HCT116 (cell line): ENCODE results near the gene THRB. TPM values are rescaled to one million over a fixed set of nuclear protein-coding genes. Genes with fewer than 3 reads are reported as not detected.

Experiments
- ATAC-seq: fragments of 200-7000 bp; cut with Tn5 transposase; 2 replicates; pipeline ENCODE4 v1.9.1; 2020; ENCODE audit warnings: mild to moderate bottlenecking, moderate library complexity
- BruUV-seq: library from RNA; stranded (reverse); fragments of 400-500 nt; replicated peaks from 2 replicates; lab custom pipeline; 2021; lab: Mats Ljungman, UMichigan
- CTCF ChIA-PET: fragments of 300-600 bp; sonication (Branson Sonifier 250); formaldehyde crosslinking; loops from one replicate; lab custom pipeline; 2021; ENCODE audit warnings: antibody characterized with exemption; lab: Charles Lee
- POLR2A ChIA-PET: fragments of 300-600, 350-600 bp; sonication (Branson Sonifier 250); formaldehyde crosslinking; loops from one replicate; lab custom pipeline; 2021; ENCODE audit warnings: antibody characterized with exemption; lab: Charles Lee
- RAD21 ChIA-PET, 2 experiments: fragments of 300-600 bp; sonication (Branson Sonifier 250); formaldehyde crosslinking; loops; one replicate each; lab custom pipeline; 2023; ENCODE audit warnings: low total read pairs in 2 of 2; ENCODE audit not compliant: uncharacterized antibody in 2 of 2, unreplicated experiment in 2 of 2, low non-redundant PET in 1 of 2; lab: Charles Lee
- DNase-seq: peaks from one replicate; pipeline ENCODE4 v3.0.0-alpha.2; 2010; ENCODE audit warnings: low read depth, low spot score
- H2AFZ ChIP-seq: fragments of 200-600 bp; shearing (Covaris generic), sonication (generic); 2 replicates; pipeline ENCODE4 v1.6.1; 2017; ENCODE audit warnings: low read depth, mixed run types, mixed read lengths, antibody characterized with exemption, low read length; ENCODE audit not compliant: poor library complexity, severe bottlenecking
- H3K27ac ChIP-seq: 2 replicates; pipeline ENCODE4 v1.5.1; 2012; ENCODE audit warnings: low read depth, low read length
- H3K27me3 ChIP-seq: fragments of 200-600 bp; sonication (generic); 2 replicates; pipeline ENCODE4 v1.6.1; 2016; ENCODE audit warnings: mixed run types, low read length, mixed read lengths; ENCODE audit not compliant: insufficient read depth
- H3K36me3 ChIP-seq, 2 experiments: fragments of 200-500 bp in 1 of 2; fragments of 200-600 bp in 1 of 2; sonication (Bioruptor generic) in 1 of 2; sonication (generic) in 1 of 2; 2 replicates each; pipeline versions ENCODE4 v1.5.1 to v1.6.1; 2014 to 2016; ENCODE audit warnings: low read length in 2 of 2, inconsistent platforms in 1 of 2, mixed read lengths in 1 of 2, mixed run types in 1 of 2; ENCODE audit not compliant: insufficient read depth in 2 of 2, control insufficient read depth in 1 of 2
- H3K4me1 ChIP-seq, 2 experiments: fragments of 200-600 bp in 1 of 2; sonication (generic) in 1 of 2; 2 replicates each; pipeline versions ENCODE4 v1.5.1 to v1.6.1; 2012 to 2017; ENCODE audit warnings: low read length in 2 of 2, inconsistent platforms in 1 of 2, mild to moderate bottlenecking in 1 of 2, mixed read lengths in 1 of 2, mixed run types in 1 of 2, moderate library complexity in 1 of 2; ENCODE audit not compliant: insufficient read depth in 2 of 2, control insufficient read depth in 1 of 2
- H3K4me2 ChIP-seq: fragments of 200-600 bp; sonication (generic); 2 replicates; pipeline ENCODE4 v1.6.1; 2017; ENCODE audit warnings: mixed run types, low read length, mixed read lengths
- H3K4me3 ChIP-seq, 2 experiments: fragments of 200-600 bp in 1 of 2; sonication (generic) in 1 of 2; replicated peaks in 1 of 2; 2 replicates each; pipeline ENCODE4 v1.5.1; 2011 to 2016; ENCODE audit warnings: low read length in 2 of 2, control low read depth in 1 of 2, low read depth in 1 of 2, mild to moderate bottlenecking in 1 of 2, mixed read lengths in 1 of 2, mixed run types in 1 of 2
- H3K79me2 ChIP-seq: fragments of 200-600 bp; sonication (generic); 2 replicates; pipeline ENCODE4 v1.6.1; 2017; ENCODE audit warnings: mild to moderate bottlenecking, mixed run types, low read length, moderate library complexity, mixed read lengths; ENCODE audit not compliant: insufficient read depth
- H3K9ac ChIP-seq: fragments of 200-600 bp; sonication (generic); 2 replicates; pipeline ENCODE4 v1.6.1; 2016; ENCODE audit warnings: low read length, mixed read lengths
- H3K9me2 ChIP-seq: fragments of 200-600 bp; sonication (generic), shearing (Covaris generic); 2 replicates; pipeline ENCODE4 v1.6.1; 2017; ENCODE audit warnings: mixed run types, mild to moderate bottlenecking, moderate library complexity; ENCODE audit not compliant: insufficient read depth
- H3K9me3 ChIP-seq, 2 experiments: fragments of 200-500 bp in 1 of 2; fragments of 200-600 bp in 1 of 2; sonication (Bioruptor generic) in 1 of 2; sonication (generic) in 1 of 2; 2 replicates each; pipeline ENCODE4 v1.6.1; 2014 to 2017; ENCODE audit warnings: low read length in 2 of 2, mixed read lengths in 2 of 2, inconsistent platforms in 1 of 2, low read depth in 1 of 2, mild to moderate bottlenecking in 1 of 2, mixed run types in 1 of 2, moderate library complexity in 1 of 2; ENCODE audit not compliant: control insufficient read depth in 1 of 2, insufficient read depth in 1 of 2
- H4K20me1 ChIP-seq: fragments of 200-600 bp; sonication (generic), shearing (Covaris generic); 2 replicates; pipeline ENCODE4 v1.6.1; 2017; ENCODE audit warnings: mixed run types, mild to moderate bottlenecking, moderate library complexity; ENCODE audit not compliant: insufficient read depth
- CBX3 ChIP-seq: IDR thresholded peaks from 2 replicates; pipeline ENCODE4 v1.6.1; 2012; ENCODE audit warnings: low read depth
- EGR1 ChIP-seq: IDR thresholded peaks from 2 replicates; pipeline ENCODE4 v1.6.1; 2012; ENCODE audit warnings: low read depth
- ELF1 ChIP-seq: IDR thresholded peaks from 2 replicates; pipeline ENCODE4 v1.6.1; 2012; ENCODE audit warnings: low read depth, borderline replicate concordance
- EZH2 ChIP-seq: fragments of 200-600 bp; sonication (generic); IDR thresholded peaks from 2 replicates; pipeline ENCODE4 v1.6.1; 2017; ENCODE audit warnings: antibody characterized with exemption, mixed run types
- EZH2phosphoT487 ChIP-seq: fragments of 200-600 bp; IDR thresholded peaks from 2 replicates; pipeline ENCODE4 v1.6.1; 2018; ENCODE audit warnings: antibody characterized with exemption, borderline replicate concordance
- FOSL1 ChIP-seq: IDR thresholded peaks from 2 replicates; pipeline ENCODE4 v1.6.1; 2012; ENCODE audit warnings: low read depth
- JUND ChIP-seq: IDR thresholded peaks from 2 replicates; pipeline ENCODE4 v1.6.1; 2012
- POLR2A ChIP-seq: IDR thresholded peaks from 2 replicates; pipeline ENCODE4 v1.7.0; 2011; ENCODE audit warnings: borderline replicate concordance; ENCODE audit not compliant: insufficient read depth, insufficient read length; ENCODE audit errors: extremely low read depth
- POLR2AphosphoS5 ChIP-seq: IDR thresholded peaks from 2 replicates; pipeline ENCODE4 v1.6.1; 2011; ENCODE audit warnings: mild to moderate bottlenecking, low read depth, low read length, moderate library complexity
- RAD21 ChIP-seq: IDR thresholded peaks from 2 replicates; pipeline ENCODE4 v1.6.1; 2012; ENCODE audit warnings: low read depth, mild to moderate bottlenecking
- SP1 ChIP-seq: IDR thresholded peaks from 2 replicates; pipeline ENCODE4 v1.6.1; 2012; ENCODE audit warnings: low read depth
- TCF7L2 ChIP-seq: IDR thresholded peaks from 2 replicates; pipeline ENCODE4 v1.7.0; 2011; ENCODE audit warnings: borderline replicate concordance, inconsistent platforms; ENCODE audit not compliant: insufficient read depth, insufficient read length; ENCODE audit errors: extremely low read depth
- YY1 ChIP-seq: IDR thresholded peaks from 2 replicates; pipeline ENCODE4 v1.6.1; 2011; ENCODE audit warnings: low read length, low read depth, moderate library complexity, mild to moderate bottlenecking; ENCODE audit not compliant: insufficient replicate concordance; ENCODE audit errors: extremely low read depth
- ZFX ChIP-seq: fragments of 450-650 bp; IDR thresholded peaks from 2 replicates; pipeline ENCODE4 v1.6.1; 2017
- ZNF274 ChIP-seq: fragments of 200-500 bp; sonication (Bioruptor generic); IDR thresholded peaks from 2 replicates; pipeline ENCODE4 v1.6.1; 2014; ENCODE audit warnings: mild to moderate bottlenecking, low read depth, low read length, inconsistent platforms
- intact Hi-C: fragments of 100-400 bp; cut with micrococcal nuclease; formaldehyde crosslinking; loops from 2 replicates; pipeline ENCODE4 v1.10.0; 2022
- total RNA-seq: library from RNA; stranded (reverse); gene quantifications from one replicate; pipeline ENCODE4 v1.2.1, GENCODE V29; 2021; ENCODE audit not compliant: unreplicated experiment
- TF ChIP-seq, protein P1 (sequence below): IDR thresholded peaks from 2 replicates; pipeline ENCODE4 v1.6.1; 2012; ENCODE audit warnings: low read depth
- TF ChIP-seq, protein P2 (sequence below): IDR thresholded peaks from 2 replicates; pipeline ENCODE4 v1.6.1; 2012

The THRB gene
- total RNA-seq, 1 experiment from 2014 or later = 2.5 TPM

DNA sequence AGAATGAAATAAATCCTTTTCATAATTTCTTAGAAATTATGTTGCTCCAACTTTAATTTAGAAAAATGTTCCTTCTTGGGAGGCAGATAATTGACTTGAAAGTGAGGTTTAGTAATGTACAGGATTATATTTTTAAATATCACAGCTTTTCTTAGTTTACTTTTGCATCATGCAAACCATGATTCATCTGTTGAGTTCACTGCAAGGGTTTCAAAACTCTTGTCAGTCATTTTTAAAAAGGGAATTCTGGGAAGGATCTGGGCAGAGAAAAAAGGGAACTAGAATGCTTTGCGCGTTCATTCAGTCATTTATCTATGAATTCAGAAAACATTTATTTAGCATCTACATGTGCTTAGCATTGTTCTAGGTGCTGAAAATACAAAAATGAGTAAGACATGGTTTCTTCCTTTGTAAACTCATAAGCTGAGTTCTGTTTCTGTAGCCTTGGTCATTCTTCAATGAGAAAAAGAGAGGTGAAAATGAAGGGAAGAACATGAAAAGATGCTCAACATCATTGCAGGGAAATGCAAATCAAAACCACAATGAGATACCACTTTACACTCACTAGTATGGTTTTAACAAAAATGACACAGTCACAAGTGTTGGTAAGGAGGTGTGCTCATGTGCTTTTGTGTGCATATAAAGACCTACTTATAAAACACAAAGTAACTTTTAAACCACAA lies 340.5 kb downstream of the THRB start:
- Histone ChIP-seq H4K20me1 (no peaks in the 10 kb centered on the region), H3K79me2 (no peaks in the 10 kb centered on the region), H3K9me2 (0 out of 2 replicates have a peak, but pooled peaks cover 5% of the 10 kb centered on the region), H3K4me1 (peaks cover 3 to 46% of the 10 kb centered on the region in 2 experiments), H3K36me3 (no peaks in the 10 kb centered on the region), H3K4me3 (no peak overlapping the region), H3K27me3 (no peaks in the 10 kb centered on the region), H3K9ac (no peak overlapping the region), H3K27ac (no peak overlapping the region), H3K4me2 (0 out of 2 replicates have a peak overlapping the region, but pooled peaks have one; percentile 14), H3K9me3 (no peaks in the 10 kb centered on the region), H2AFZ (no peak overlapping the region)
- intact Hi-C loops = no loop called here
- RAD21 ChIA-PET = no interaction called here
- POLR2A ChIA-PET = no interaction called here
- DNase-seq = no peak
- ATAC-seq = no peak
- TF ChIP-seq EZH2phosphoT487 (no peak), RAD21 (no peak), EGR1 (no peak), YY1 (no peak), JUND (no peak), POLR2A (no peak), EZH2 (no peak), ELF1 (no peak), TCF7L2 (no peak), ZNF274 (no peak), FOSL1 (no peak)
- BruUV-seq = no TSS peak
- CTCF ChIA-PET = no interaction called here

DNA sequence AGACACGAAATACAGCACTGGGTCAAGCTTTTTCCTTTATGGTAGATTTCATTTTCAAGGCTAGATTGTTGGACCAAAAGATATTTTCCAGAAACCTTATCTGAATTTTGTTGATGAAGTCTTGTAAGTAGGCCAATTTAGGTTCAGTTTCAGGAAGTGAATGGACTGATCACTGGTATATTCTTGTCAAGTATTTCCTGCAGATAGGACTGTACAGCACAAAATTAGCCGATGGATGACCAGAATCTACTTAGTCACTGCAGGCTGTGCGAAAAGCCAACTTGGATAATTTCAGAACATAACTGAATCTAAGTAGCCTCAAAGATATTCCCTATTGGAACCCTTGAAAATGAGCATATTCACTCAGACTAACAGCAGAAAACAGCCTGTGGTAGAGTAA lies 343.1 kb downstream of the THRB start:
- H3K9me3 ChIP-seq = no peaks in the 10 kb centered on the region
- peaks cover 3 to 26% of the 10 kb centered on the region in 2 experiments for H3K4me1 ChIP-seq
- H2AFZ ChIP-seq = no peak overlapping the region
- ATAC-seq = no peak
- H4K20me1 ChIP-seq = no peaks in the 10 kb centered on the region
- H3K79me2 ChIP-seq = no peaks in the 10 kb centered on the region
- H3K36me3 ChIP-seq = no peaks in the 10 kb centered on the region
- no TSS peak for BruUV-seq
- DNase-seq = no peak
- H3K27me3 ChIP-seq = no peaks in the 10 kb centered on the region
- no peak overlapping the region for H3K4me2 ChIP-seq
- ChIA-PET CTCF (no interaction called here), POLR2A (no interaction called here), RAD21 (no interaction called here)
- no peak overlapping the region for H3K27ac ChIP-seq
- intact Hi-C loops = no loop called here
- H3K4me3 ChIP-seq = no peak overlapping the region
- no peak overlapping the region for H3K9ac ChIP-seq
- 0 out of 2 replicates have a peak, but pooled peaks cover 5% of the 10 kb centered on the region for H3K9me2 ChIP-seq
- TF ChIP-seq RAD21 = no peak
- TF ChIP-seq, protein P1, sequence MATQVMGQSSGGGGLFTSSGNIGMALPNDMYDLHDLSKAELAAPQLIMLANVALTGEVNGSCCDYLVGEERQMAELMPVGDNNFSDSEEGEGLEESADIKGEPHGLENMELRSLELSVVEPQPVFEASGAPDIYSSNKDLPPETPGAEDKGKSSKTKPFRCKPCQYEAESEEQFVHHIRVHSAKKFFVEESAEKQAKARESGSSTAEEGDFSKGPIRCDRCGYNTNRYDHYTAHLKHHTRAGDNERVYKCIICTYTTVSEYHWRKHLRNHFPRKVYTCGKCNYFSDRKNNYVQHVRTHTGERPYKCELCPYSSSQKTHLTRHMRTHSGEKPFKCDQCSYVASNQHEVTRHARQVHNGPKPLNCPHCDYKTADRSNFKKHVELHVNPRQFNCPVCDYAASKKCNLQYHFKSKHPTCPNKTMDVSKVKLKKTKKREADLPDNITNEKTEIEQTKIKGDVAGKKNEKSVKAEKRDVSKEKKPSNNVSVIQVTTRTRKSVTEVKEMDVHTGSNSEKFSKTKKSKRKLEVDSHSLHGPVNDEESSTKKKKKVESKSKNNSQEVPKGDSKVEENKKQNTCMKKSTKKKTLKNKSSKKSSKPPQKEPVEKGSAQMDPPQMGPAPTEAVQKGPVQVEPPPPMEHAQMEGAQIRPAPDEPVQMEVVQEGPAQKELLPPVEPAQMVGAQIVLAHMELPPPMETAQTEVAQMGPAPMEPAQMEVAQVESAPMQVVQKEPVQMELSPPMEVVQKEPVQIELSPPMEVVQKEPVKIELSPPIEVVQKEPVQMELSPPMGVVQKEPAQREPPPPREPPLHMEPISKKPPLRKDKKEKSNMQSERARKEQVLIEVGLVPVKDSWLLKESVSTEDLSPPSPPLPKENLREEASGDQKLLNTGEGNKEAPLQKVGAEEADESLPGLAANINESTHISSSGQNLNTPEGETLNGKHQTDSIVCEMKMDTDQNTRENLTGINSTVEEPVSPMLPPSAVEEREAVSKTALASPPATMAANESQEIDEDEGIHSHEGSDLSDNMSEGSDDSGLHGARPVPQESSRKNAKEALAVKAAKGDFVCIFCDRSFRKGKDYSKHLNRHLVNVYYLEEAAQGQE = no peak
- no peak for TF ChIP-seq CBX3
- TF ChIP-seq TCF7L2 = no peak
- no peak for TF ChIP-seq EZH2phosphoT487
- no peak for TF ChIP-seq YY1
- no peak for TF ChIP-seq EZH2
- TF ChIP-seq SP1 = no peak
- TF ChIP-seq, protein P2, sequence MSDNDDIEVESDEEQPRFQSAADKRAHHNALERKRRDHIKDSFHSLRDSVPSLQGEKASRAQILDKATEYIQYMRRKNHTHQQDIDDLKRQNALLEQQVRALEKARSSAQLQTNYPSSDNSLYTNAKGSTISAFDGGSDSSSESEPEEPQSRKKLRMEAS = no peak
- TF ChIP-seq JUND = no peak
- TF ChIP-seq POLR2AphosphoS5 = no peak
- no peak for TF ChIP-seq ZFX
